IMR-90 (cell line): ENCODE measurements around the gene ABTB2.

Source experiments
- BHLHE40 ChIP-seq: fragments of 150-350 bp; IDR thresholded peaks from 2 replicates; pipeline ENCODE4 v1.6.1; 2016; ENCODE audit warnings: mild to moderate bottlenecking, low read depth, low read length
- CTCF ChIP-seq: conservative IDR thresholded peaks from 2 replicates; pipeline ENCODE4 v1.5.1; 2012; ENCODE audit warnings: mild to moderate bottlenecking, low read depth, low read length, improper control_type of control experiment
- POLR2A ChIP-seq: IDR thresholded peaks from 2 replicates; pipeline ENCODE4 v1.6.1; 2012; ENCODE audit warnings: mild to moderate bottlenecking, low read depth, low read length
- RAD21 ChIP-seq: IDR thresholded peaks from 2 replicates; pipeline ENCODE4 v1.6.1; 2012; ENCODE audit warnings: low read length, improper control_type of control experiment
- RCOR1 ChIP-seq: IDR thresholded peaks from 2 replicates; pipeline ENCODE4 v1.6.1; 2012; ENCODE audit warnings: mild to moderate bottlenecking, low read length, improper control_type of control experiment; ENCODE audit not compliant: insufficient replicate concordance
- USF2 ChIP-seq: fragments of 150-350 bp; IDR thresholded peaks from 2 replicates; pipeline ENCODE4 v1.6.1; 2017; ENCODE audit warnings: mild to moderate bottlenecking, antibody characterized with exemption, low read length, low read depth

GRCh38 chr11:34340653-34341052 is 17.2 kb downstream of the ABTB2 start:
- TF ChIP-seq CTCF (no peak), POLR2A (no peak), RAD21 (no peak), BHLHE40 (no peak), USF2 (no peak), RCOR1 (no peak)
